K562 (cell line): ENCODE results near the gene DHX35. TPM values are rescaled to one million over a fixed set of nuclear protein-coding genes. Genes with fewer than 3 reads are reported as not detected.

ENCODE experiments used
- BHLHE40 ChIP-seq: IDR thresholded peaks from 2 replicates; pipeline ENCODE4 v1.6.1; 2011; ENCODE audit warnings: low read length, improper control_type of control experiment
- BMI1 ChIP-seq: fragments of 150-350 bp; IDR thresholded peaks from 2 replicates; pipeline ENCODE4 v1.6.1; 2014; ENCODE audit warnings: low read length
- CBX5 ChIP-seq: IDR thresholded peaks from 2 replicates; pipeline ENCODE4 v1.6.1; 2014; ENCODE audit warnings: low read depth, borderline replicate concordance
- ELK1 ChIP-seq: sonication (generic); formaldehyde crosslinking; IDR thresholded peaks from 2 replicates; pipeline ENCODE4 v1.8.1; 2022; ENCODE audit warnings: missing genetic modification reagents
- ETV1 ChIP-seq: fragments of 450-650 bp; conservative IDR thresholded peaks from 2 replicates; pipeline ENCODE4 v1.6.1; 2016; ENCODE audit warnings: missing genetic modification characterization, control low read depth, low read depth, missing compliant biosample characterization
- GMEB1 ChIP-seq: fragments of 250-450 bp; sonication (Bioruptor Pico); IDR thresholded peaks from 2 replicates; pipeline ENCODE4 v1.4.0; 2020; ENCODE audit warnings: mild to moderate bottlenecking
- GTF2F1 ChIP-seq: IDR thresholded peaks from 2 replicates; pipeline ENCODE4 v1.6.1; 2011; ENCODE audit warnings: low read depth, low read length, improper control_type of control experiment
- MLX ChIP-seq, 2 experiments: fragments of 450-650 bp in 1 of 2; sonication (generic) in 1 of 2; formaldehyde crosslinking; conservative IDR thresholded peaks; 2 replicates each; pipeline versions ENCODE4 v1.4.0 to v1.8.1; 2020 to 2022; ENCODE audit warnings: mild to moderate bottlenecking in 1 of 2, missing genetic modification reagents in 1 of 2
- NCOA4 ChIP-seq: fragments of 450-650 bp; IDR thresholded peaks from 2 replicates; pipeline ENCODE4 v1.6.1; 2018; ENCODE audit warnings: mild to moderate bottlenecking; ENCODE audit not compliant: partially characterized antibody
- POLR2AphosphoS2 ChIP-seq: IDR thresholded peaks from 2 replicates; pipeline ENCODE4 v1.6.1; 2012; ENCODE audit warnings: low read length, improper control_type of control experiment
- ZBED1 ChIP-seq: IDR thresholded peaks from 2 replicates; pipeline ENCODE4 v1.6.1; 2014
- ZNF12 ChIP-seq: sonication (generic); formaldehyde crosslinking; IDR thresholded peaks from 2 replicates; pipeline ENCODE4 v1.4.0; 2020; ENCODE audit warnings: mild to moderate bottlenecking, missing genetic modification reagents
- ZNF263 ChIP-seq: sonication (generic); formaldehyde crosslinking; IDR thresholded peaks from 2 replicates; pipeline ENCODE4 v1.8.0; 2022; ENCODE audit warnings: mild to moderate bottlenecking, missing genetic modification reagents, borderline replicate concordance
- ZNF696 ChIP-seq: fragments of 250-450 bp; sonication (Bioruptor Pico); conservative IDR thresholded peaks from 2 replicates; pipeline ENCODE4 v1.4.0; 2020; ENCODE audit warnings: mild to moderate bottlenecking, moderate library complexity
- polyA plus RNA-seq, 8 experiments: library from polyadenylated mRNA; depleted of rRNA in 4 of 8; stranded (reverse) in 5 of 8; unstranded in 3 of 8; fragments of >200 nt; fragmentation: Nextera tagmentation in 2 of 8; fragmentation: Illumina TruSeq in 1 of 8; extraction: Ambion mirVana in 2 of 8; extraction: Trizol in 1 of 8; gene quantifications; 2 replicates each; pipeline versions ENCODE4 v1.2.1 to v1.2.3, GENCODE V29; 2011 to 2014; ENCODE audit warnings: inconsistent platforms in 1 of 8, missing spikeins in 1 of 8
- total RNA-seq, 7 experiments: library from RNA; depleted of rRNA in 6 of 7; stranded (reverse); fragments of >200 nt in 6 of 7; fragmentation: Illumina TruSeq in 2 of 7; extraction: Trizol in 2 of 7; gene quantifications; 2 replicates each; pipeline versions ENCODE4 v1.2.1 to v1.2.3, GENCODE V29; 2011 to 2021; ENCODE audit warnings: low replicate concordance in 1 of 7
- TF ChIP-seq, protein P1 (sequence below), 2 experiments: fragments of 150-350 bp in 1 of 2; IDR thresholded peaks; 2 replicates each; pipeline ENCODE4 v1.6.1; 2012 to 2016; ENCODE audit warnings: low read depth in 2 of 2, low read length in 2 of 2, mild to moderate bottlenecking in 1 of 2, moderate library complexity in 1 of 2
- TF ChIP-seq, protein P2 (sequence below): sonication (generic); formaldehyde crosslinking; IDR thresholded peaks from 2 replicates; pipeline ENCODE4 v1.8.1; 2023; ENCODE audit warnings: mild to moderate bottlenecking, missing genetic modification reagents
- TF ChIP-seq, protein P3 (sequence below): sonication (generic); formaldehyde crosslinking; IDR thresholded peaks from 2 replicates; pipeline ENCODE4 v1.4.0; 2020; ENCODE audit warnings: mild to moderate bottlenecking, missing genetic modification reagents

DHX35 gene
- total and polyA plus RNA-seq, 9 of the 15 experiments (the other 6 are each of a cell fraction or from before 2014, with no cell fraction given), result 6.5 to 25.6 (median 16.9) TPM

- TF ChIP-seq, protein P1, sequence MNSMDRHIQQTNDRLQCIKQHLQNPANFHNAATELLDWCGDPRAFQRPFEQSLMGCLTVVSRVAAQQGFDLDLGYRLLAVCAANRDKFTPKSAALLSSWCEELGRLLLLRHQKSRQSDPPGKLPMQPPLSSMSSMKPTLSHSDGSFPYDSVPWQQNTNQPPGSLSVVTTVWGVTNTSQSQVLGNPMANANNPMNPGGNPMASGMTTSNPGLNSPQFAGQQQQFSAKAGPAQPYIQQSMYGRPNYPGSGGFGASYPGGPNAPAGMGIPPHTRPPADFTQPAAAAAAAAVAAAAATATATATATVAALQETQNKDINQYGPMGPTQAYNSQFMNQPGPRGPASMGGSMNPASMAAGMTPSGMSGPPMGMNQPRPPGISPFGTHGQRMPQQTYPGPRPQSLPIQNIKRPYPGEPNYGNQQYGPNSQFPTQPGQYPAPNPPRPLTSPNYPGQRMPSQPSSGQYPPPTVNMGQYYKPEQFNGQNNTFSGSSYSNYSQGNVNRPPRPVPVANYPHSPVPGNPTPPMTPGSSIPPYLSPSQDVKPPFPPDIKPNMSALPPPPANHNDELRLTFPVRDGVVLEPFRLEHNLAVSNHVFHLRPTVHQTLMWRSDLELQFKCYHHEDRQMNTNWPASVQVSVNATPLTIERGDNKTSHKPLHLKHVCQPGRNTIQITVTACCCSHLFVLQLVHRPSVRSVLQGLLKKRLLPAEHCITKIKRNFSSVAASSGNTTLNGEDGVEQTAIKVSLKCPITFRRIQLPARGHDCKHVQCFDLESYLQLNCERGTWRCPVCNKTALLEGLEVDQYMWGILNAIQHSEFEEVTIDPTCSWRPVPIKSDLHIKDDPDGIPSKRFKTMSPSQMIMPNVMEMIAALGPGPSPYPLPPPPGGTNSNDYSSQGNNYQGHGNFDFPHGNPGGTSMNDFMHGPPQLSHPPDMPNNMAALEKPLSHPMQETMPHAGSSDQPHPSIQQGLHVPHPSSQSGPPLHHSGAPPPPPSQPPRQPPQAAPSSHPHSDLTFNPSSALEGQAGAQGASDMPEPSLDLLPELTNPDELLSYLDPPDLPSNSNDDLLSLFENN (IDR thresholded peaks at IDR 0.05; ENCODE audit: low read depth in 2 of 2, low read length in 2 of 2), result no peak; a peak in 1 of 4 replicates
- TF ChIP-seq CBX5 (0 out of 2 replicates have a peak, but pooled peaks have one; percentile 33), ZBED1 (no peak), ETV1 (tag) (no peak), NCOA4 (no peak), MLX (CRISPR knock-in tag; conservative IDR thresholded peaks at IDR 0.05) (peak in 1 of 2 experiments; percentile 53; a peak in 1 of 4 replicates), ZNF263 (peak; percentile 30), POLR2AphosphoS2 (peak; percentile 54; the same call in 1 of the 2 replicates), ZNF12 (no peak), ZNF696 (no peak), GTF2F1 (peak; percentile 84), BMI1 (peak; percentile 19; the same call in 1 of the 2 replicates), GMEB1 (0 out of 2 replicates have a peak, but pooled peaks have one; percentile 14), ELK1 (CRISPR knock-in tag) (no peak), BHLHE40 (no peak)
- TF ChIP-seq, protein P2, sequence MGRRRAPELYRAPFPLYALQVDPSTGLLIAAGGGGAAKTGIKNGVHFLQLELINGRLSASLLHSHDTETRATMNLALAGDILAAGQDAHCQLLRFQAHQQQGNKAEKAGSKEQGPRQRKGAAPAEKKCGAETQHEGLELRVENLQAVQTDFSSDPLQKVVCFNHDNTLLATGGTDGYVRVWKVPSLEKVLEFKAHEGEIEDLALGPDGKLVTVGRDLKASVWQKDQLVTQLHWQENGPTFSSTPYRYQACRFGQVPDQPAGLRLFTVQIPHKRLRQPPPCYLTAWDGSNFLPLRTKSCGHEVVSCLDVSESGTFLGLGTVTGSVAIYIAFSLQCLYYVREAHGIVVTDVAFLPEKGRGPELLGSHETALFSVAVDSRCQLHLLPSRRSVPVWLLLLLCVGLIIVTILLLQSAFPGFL (CRISPR knock-in tag), result no peak
- TF ChIP-seq, protein P3, sequence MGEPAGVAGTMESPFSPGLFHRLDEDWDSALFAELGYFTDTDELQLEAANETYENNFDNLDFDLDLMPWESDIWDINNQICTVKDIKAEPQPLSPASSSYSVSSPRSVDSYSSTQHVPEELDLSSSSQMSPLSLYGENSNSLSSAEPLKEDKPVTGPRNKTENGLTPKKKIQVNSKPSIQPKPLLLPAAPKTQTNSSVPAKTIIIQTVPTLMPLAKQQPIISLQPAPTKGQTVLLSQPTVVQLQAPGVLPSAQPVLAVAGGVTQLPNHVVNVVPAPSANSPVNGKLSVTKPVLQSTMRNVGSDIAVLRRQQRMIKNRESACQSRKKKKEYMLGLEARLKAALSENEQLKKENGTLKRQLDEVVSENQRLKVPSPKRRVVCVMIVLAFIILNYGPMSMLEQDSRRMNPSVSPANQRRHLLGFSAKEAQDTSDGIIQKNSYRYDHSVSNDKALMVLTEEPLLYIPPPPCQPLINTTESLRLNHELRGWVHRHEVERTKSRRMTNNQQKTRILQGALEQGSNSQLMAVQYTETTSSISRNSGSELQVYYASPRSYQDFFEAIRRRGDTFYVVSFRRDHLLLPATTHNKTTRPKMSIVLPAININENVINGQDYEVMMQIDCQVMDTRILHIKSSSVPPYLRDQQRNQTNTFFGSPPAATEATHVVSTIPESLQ, result peak; percentile 60; the same call in 1 of the 2 replicates
These were observed 35.8 kb upstream of the DHX35 start, which contains the start of gene FAM83D (continued) for GRCh38 chr20:38926142-38926933.
